Glomerular endothelial cell (primary cell): ENCODE data around the gene SYNE2. TPM values are rescaled to one million over a fixed set of nuclear protein-coding genes. Genes with fewer than 3 reads are reported as not detected.

Source experiments
- DNase-seq: peaks from one replicate; pipeline ENCODE4 v3.0.0-alpha.2; 2011; ENCODE audit warnings: low read depth, low spot score; ENCODE audit errors: extremely low read depth
- total RNA-seq: library from RNA; depleted of rRNA; stranded (reverse); fragments of >200 nt; gene quantifications from 2 replicates; pipeline ENCODE4 v1.2.3, GENCODE V29; 2015

The SYNE2 gene
- total RNA-seq, 1 donor from 2014 or later, result 35.6 TPM

DNA sequence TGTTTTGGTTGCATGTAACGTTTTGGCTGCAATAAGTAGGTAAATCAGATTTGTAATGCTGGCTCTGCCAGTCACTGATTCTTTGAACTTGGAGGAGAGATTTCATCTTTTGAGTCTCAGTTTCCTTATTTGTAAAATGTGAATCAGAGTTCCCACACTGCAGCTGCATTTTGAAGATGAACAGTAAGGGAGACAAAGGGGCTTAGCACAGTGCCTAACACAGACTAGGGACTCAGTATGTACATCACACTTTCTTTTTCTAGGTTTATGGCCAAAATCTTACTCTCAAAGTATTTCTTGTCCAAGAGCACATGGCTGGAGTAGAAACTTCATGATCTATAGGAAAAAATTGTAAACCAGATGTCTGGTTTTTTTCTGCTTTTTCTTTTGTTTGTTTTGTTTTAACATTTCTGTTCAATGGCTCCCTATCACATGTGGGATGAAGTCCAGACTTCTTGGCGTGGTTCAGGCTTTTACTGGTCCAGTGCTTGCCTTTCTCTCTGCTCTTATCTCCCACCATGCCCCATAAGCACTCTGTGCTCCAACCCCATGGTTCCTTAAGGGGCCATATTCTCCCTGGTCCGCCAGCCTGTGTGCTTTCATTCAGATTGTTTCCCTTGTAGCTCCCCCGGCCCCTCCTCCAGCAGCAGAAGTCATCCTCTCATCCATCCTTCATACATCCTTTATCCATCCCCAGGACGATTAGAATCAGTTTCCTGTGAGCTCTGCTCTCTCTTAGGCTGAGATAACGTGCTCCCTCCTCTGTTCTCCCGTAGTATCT, 58.0 kb downstream of the SYNE2 start:
- DNase-seq, result no peak

DNA sequence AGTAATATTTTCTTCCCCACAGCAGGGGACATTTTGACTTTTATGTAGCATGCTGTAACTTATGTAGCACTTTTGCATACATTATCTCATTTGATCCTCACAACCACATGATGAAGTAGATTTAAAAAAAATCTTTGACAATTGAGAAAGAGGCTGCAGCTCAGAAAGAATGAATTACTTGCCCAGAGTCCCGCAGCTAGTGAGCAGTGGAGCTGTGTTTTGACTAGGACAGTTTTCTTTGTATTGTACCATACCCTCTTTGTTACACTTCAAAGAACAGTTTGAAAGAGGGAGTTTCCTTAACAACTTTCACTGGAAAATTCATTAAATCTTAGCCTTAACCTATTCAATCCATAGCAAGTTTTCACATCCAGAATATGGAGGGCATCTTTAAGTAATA, 58.6 kb downstream of the SYNE2 start:
- DNase-seq, result no peak

DNA sequence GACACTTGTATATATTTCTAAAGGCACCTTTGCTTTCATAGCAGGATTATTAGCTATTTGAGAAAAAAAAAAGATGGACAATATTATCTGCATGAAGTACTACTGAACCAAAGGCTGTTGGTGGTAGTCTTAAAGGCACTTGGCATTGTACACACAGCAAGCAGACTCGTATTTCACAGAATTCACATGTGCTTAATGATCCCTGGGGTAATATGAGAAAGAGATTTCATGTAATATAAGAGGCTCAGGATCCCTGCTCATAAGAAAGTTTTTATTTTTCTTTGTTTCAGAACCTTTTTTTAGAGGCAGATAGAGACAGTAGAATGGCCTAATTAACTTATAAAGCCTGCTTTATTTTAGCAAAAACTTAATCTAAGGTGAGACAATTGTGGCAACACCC, 59.5 kb downstream of the SYNE2 start:
- no peak for DNase-seq

DNA sequence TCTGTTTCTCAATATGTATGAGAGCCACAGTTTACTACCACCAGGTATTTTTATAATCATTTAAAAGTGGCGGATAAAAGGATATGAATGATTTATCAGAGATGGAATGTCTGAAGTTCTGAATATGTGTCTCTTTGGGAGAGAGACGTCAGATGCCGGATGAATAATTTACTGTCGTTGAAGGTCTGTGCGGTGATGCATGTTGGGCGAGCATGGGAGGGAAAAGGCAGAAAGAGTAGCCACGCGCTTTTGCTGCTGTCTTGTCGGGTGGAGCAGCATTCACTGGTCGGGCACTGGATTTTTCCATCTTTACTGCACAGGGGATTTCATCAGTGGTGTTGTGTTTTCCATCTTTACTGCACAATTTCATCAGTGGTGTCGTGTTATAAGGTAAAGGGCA, 65.6 kb downstream of the SYNE2 start:
- no peak for DNase-seq

DNA sequence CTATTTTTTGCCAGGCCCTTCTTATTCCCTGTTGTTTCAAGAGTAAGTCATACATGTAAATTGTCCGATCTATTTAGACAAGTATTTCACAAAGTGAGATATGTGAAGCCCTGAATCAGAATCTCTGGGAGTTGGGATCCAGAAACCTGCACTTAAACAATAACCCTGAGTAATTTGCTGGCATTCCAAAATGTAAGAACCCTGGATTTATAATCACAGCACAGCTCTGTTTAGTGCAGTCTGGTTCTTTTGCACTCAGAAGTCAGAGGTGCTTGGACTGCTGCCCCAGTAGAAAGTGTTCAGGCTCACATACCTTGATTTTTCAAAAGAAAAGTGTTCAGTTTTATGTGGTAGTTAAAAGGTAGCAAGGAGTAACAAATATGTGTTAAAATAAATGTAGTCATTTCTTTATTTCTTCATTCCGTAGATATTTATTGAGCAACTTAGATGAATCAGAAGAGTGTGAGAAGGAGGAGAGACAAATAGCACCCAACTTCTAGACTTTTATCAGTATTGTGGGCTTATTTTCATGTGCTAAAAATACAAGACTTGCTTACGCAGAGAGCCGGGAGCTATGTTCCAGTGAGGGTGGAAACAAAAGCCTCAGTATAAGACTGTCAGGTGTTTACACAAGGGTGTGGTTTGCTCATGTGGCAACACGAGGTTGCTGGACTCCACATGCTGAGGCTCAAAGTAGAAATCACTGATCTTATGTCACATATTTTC, 70.1 kb downstream of the SYNE2 start:
- DNase-seq, result no peak

DNA sequence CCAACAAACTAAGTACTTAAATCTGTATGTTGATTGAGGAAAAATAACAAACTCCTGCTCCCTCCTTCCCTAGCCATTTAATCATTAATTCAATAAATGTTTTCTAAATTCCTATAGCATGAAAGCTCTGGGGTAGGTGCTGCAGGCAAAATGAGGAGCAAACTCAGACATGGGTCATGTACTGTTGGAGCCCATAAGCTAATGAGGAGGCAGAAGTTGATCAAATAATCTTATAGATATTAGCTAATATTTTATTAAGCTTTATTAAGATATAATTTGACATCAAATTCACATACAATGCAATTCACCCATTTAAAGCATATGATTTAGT, 70.6 kb downstream of the SYNE2 start:
- DNase-seq, result no peak

DNA sequence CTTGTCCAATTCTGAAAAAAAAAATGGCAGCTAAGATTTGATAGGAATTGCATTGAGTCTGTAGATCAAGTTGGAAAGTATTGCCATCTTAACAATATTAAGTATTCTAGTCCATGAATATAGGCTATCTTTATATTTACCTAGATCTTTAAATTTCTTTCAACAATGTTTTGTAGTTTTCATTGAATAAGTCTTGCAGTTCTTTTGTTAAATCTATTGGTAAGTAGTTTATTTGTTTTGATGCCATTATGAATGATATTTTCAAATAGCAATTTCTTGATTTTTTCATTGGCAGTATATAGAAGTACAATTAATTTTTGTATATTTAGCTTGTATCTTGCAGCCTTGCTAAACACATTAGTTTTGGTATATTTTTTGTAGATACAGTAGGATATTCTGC, 71.6 kb downstream of the SYNE2 start:
- no peak for DNase-seq

DNA sequence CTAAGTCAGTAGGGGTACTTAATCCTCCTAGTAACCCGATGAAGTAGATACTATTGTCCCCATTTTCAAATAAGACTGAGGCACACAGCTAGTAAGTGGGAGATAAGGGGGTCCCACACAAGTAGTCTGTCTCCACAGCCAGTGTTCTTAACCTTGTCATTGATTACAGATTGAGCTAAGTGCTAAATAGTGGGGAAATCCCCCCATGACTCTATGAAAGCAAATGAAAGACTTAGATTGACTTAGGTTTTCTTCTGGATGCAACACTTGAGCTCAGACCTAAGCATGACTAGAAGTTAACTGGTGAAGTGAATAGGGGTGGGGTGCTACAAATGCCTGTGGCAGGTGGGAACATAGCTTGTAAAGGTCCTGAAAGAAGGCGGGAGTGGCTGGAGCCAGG, 73.8 kb downstream of the SYNE2 start:
- no peak for DNase-seq

DNA sequence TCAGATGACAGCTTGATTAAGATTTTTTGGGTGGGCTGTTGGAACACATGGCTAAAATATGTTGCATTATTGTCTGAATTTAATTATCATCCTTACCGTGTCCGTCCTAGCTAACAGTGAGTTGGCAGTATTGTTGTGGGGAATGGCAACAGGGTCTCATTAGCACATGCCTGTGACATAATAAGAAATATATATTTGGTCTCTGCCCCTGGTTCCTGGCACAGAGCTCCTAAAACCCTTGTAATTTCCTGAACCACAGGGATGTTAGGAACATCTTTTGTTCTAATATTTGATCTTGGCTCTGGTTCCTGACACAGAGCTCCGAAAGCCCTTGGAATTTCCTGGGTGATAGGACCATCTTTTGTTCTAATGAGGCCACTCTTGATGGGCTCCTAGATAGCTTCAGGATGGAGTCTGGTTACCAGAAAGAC, 76.0 kb downstream of the SYNE2 start:
- no peak for DNase-seq

DNA sequence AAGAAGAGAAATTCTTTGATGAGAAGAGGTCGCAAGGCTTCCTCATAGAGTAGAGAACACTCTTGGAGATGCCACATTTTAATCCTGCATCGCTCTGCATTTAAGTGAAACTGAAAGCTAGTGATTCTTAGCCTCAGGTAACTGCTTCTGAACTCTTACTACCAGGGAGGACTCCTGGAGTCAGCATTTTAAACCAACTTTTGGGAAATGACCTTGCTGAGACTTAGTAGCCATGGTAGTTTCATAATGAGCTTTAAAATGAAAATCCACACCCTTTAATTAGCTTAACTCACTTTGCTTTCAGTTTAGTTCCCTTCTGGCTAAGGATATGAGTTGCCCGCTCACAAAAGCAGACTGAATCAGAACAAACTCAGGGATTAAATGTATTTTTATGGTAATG, 80.3 kb downstream of the SYNE2 start:
- DNase-seq, result no peak

DNA sequence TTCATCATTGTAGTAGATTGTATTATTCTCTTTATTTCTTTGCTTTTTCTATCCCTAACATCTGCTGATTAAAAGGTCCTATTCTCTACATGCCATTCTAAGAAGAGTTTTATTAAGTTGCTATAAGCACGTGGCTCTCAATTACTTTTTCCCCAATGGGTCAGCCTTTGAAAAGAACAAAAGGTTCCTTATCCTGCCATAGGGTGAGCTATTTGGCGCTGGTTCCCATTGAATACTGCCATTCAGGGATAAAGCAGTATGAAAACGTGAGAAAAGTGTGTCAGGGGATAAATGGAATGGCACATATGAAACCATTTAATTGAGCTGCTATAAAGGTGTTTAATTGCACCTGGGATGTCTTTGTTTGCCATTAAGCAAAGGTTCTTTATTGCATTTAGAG, 80.9 kb downstream of the SYNE2 start:
- no peak for DNase-seq

DNA sequence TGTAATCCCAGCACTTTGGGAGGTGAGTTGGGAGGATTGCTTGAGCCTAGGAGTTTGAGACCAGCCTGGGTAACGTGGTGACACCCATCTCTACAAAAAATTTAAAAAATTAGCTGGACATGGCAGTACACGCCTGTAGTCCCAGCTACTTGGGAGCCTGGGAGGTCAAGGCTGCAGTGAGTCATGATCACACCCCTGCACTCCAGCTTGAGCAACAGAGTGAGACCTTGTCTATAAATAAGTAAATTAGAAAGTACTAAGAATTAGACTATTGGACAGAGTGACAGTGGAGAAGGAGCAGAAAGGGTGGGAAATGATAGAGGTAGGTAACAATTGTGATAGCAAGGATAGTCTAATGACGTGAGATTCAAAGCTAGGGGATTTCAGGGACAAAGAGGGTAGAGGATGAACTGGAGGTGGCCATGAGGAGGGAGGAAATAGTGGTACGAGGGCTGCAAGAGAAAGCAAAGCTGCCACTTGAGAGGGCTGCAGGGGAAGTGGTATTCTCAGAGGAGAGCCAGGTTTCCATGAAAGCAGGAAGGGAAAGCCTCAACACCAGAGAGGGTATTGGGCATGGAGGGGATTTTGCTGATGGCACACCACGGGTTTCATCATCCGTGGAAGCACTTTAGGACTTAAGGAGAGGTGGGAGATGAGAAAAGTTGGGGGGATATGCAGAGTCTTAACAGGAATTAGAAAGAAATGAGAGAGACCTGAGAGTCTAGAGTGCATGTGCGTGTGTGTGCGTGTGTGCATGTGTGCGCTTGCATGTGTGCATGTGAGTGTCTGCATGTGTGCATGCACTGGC, 85.6 kb downstream of the SYNE2 start:
- no peak for DNase-seq

DNA sequence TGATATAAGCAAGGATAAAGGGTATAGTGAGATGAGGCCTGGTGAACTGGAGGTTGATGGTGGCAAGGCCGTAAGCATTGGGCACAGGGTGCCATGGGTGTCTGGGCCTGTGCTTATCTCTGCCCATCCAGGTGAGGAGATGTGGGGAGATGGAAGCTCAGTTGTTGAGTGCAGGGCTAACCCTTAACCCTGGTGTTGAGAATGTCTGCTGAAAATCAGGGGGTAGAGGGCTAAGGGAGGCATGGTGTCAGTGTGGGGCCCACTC, 86.1 kb downstream of the SYNE2 start:
- no peak for DNase-seq

DNA sequence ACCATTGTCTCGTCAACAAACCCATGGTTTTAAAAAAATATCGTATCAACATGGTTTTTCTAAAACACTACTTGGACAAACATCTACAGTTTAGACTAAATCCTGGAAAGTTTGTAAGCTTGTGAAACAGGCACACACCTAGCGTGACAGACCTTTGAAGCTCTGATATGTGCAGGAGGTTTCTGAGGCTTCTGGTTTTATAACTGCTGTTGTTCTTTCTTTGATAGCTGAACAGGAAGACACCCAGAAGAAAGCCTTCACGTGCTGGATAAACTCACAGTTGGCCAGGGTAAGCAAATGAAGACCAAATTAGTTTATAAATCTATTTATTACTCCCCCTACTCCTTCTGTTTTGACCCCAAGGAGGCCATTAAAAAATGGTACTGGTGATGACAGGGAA, 87.6 kb downstream of the SYNE2 start:
- DNase-seq, result no peak

DNA sequence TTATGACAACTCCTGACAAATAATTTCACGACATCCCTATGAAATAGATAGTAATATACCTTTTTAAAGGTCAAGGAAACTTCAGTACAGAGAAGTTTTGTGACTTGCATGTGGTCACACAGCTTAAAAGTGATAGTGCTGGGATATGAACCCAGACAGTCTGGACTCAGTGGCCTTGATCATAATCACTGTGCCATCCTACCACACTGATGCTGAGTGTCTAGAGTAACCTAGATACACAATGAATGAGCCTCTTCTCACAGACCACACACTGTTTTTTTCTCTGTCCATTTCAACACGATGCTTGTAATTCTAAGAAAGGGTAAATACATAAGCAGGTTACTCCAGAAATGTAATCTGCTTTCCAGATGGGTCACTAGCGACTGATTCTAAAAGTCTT, 88.2 kb downstream of the SYNE2 start:
- no peak for DNase-seq

DNA sequence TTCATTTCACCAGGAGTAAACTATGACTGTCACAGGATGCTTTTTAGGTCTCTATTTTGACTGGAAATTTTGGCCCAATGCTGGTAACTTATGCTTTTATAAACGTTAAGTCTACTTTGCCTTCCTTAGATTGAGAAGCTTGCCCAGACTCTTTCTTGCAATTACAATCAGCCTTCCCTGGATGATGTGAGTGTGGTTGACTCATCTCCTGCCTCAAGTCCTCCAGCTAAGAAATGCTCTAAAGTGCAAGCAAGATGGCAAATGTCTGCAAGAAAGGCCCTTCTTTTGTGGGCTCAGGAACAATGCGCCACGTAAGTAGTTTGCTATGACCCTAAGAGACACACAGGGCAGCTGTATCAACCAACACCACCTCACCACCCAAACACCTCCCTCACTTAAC, 96.9 kb downstream of the SYNE2 start:
- DNase-seq, result no peak

DNA sequence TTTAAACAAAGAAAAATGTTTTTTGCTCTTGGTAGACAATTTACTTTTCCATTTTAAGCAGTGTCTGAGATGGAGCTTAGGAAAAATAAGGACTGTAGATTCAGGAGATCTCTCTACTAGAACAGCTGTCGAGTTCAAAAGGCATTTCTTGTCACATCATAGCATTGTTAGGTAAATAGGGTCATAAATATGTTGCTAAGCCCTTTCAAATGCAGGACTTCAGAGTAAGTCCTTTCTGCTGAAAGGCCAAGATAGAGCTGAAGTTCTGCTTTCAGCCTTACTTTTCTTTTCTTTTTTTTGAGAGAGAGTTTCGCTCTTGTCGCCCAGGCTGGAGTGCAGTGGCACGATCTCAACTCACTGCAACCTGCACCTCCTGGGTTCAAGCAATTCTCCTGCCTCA, 98.2 kb downstream of the SYNE2 start:
- DNase-seq, result no peak

DNA sequence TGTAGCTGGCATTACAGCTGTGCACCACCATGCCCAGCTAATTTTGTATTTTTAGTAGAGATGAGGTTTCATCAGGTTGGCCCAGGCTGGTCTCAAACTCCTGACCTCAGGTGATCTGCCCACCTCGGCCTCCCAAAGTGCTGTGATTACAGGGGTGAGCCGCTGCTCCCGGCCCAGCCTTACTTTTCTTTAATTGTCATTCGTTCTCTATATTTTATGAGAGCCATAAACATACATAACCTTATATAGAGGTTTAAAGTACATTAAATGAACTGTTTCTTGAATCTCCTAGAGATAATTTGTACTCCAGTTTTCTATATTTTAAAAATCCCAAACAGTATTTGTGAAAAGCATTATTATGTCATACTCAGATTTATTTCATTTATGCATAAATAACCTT, 98.6 kb downstream of the SYNE2 start:
- no peak for DNase-seq

DNA sequence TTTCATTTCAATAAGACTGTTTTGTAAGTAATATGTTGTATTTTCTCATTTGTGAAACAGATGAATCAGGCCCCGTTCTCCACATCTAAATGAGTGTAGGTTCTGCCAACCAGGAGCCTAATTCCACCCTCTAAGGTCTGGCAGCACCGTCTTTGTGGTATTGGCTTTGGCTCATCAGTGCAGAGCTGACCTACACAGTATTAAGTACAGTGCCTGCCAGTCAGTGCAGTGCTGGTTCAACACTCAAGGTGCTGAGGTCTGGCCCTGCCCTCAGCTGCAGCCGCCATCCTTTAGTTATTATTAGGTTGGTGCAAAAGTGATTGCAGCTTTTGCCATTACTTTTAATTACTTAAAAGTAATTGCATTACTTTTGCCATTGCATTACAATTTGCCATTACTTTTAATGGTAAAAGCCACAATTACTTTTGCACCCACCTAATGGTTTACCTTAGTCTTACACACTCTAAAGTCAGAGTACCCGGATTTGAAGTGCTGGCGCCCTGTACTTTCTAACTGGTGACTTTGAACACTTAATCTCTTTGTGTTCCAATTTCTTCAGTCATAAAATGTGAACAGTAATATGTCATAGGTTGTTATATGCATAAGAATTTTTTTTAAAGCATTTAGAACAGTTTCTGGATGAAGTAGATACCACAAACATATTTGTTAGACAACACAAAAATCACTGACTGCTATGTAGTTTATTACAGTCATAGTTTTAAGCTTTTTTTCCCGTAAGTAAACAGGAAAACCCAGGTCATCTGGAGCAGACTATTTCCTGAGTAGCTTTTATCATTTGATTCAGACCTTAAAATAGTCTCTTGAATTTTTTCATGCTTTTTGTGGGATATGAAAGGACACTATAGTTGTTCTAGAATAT, 99.5 kb downstream of the SYNE2 start:
- DNase-seq, result no peak

DNA sequence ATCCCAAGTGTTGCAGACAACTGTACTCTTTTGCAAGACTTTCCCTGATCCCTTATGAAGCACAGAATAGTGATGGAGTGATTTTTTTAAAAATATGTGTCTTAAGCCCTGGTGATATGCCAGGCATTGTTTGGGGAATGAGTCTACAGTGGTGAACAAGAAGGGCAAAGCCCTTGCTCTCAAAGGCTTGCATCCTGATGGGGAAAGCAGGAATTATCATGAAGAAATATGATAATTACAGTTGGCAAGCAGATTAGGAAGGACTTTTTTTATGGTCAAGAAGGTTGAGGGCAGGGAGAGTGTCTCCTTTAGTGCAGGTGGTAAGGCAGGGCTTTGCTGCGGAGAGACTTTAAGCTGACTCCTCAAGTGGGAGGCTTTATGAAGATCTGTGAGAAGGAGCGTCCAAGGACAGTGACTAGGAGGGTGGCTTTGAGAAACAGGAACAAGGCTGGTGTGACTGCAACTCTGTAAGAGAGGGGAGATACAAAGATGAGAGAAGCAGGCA, 100.2 kb downstream of the SYNE2 start:
- DNase-seq, result no peak

DNA sequence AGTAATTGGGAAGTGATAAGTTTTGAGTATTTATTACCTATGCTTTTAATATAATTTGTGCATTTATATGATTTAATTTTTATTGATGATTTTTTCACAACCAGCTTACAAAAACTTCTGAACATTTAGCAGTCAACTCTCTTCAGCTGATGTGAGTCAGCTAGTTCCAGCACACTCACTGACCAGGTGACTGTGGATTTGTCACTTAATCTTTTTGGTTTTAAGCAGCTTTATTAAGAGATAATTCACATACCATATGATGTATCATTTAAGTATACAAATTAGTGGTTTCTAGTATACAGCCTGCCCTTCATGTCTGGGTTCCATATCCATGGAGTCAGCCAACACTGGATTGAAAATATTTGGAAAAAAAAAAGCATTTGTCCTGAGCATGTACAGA, 103.5 kb downstream of the SYNE2 start:
- no peak for DNase-seq
